ENCODE measurements around the gene GSG1L.
"Not testable (repeated sequence)": the region's sequence is repeated elsewhere in the genome, so short reads cannot be mapped to it uniquely, and the experiment has no call there.

GSG1L gene

GRCh38 chr16:28011971-28012445 lies 51.5 kb downstream of the GSG1L start:
- DNase-seq: no peak

DNA sequence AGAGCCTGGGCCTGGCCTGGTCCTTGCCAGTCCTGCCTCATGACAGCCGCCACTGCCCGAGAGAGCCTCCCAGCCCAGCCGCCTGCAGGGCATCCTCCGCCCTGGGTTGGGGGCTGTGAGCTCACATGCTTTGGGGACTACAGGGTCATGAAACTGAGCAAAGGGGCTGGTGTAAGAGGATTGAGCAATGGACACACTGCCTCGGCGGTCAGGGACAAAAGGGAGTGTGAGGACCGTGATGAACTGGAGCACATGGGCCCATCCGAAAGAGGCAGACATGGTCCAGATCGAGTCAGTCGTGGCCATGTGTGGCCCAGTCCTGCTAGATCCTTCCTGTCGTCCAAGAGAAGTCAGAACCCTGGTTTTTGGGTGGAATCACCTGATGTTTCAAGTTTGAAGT lies 52.3 kb downstream of the GSG1L start:
- DNase-seq: no peak

- no peak for DNase-seq
These were observed 52.8 kb downstream of the GSG1L start for GRCh38 chr16:28010671-28011070.

DNA sequence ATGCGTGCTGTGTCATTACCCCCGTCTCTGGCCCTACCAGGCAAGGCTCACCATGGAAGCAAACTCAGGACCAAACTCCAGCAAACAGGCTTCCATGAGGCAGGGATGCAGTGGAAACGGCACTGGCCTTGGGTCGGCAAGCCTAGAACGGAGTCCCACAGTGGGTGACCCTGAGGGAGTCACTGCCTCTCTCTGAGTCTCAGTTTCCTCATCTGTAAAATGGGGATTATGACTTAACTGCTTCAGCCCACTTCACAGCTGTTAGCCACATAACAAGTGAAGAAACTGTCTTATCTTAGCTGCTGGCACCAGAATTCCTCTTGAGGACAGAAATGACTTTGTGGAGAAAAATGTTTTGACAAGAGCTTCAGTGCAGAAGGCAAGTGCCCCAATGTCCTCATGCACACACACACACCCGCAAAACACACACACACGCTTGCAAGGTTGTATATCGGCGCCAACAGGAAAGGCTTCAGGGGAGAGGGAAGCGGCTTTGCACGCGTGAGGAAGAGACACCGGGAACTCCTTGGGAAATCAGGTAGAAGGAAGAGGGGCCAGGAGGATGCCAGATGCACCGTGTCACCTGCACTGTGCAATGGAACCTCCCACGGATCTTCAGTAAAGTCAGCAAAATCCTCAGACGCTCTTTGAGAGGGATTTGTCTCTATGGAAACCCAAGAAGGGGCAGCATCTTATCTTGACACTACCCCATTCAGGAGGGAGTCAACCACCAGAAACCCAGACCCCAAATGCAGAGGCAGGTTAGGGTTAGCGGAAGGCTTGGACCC lies 53.7 kb downstream of the GSG1L start:
- DNase-seq: no peak

GRCh38 chr16:28003923-28004322 lies 59.6 kb downstream of the GSG1L start:
- DNase-seq: peak in 1 of 14 donors; percentile 9

DNA sequence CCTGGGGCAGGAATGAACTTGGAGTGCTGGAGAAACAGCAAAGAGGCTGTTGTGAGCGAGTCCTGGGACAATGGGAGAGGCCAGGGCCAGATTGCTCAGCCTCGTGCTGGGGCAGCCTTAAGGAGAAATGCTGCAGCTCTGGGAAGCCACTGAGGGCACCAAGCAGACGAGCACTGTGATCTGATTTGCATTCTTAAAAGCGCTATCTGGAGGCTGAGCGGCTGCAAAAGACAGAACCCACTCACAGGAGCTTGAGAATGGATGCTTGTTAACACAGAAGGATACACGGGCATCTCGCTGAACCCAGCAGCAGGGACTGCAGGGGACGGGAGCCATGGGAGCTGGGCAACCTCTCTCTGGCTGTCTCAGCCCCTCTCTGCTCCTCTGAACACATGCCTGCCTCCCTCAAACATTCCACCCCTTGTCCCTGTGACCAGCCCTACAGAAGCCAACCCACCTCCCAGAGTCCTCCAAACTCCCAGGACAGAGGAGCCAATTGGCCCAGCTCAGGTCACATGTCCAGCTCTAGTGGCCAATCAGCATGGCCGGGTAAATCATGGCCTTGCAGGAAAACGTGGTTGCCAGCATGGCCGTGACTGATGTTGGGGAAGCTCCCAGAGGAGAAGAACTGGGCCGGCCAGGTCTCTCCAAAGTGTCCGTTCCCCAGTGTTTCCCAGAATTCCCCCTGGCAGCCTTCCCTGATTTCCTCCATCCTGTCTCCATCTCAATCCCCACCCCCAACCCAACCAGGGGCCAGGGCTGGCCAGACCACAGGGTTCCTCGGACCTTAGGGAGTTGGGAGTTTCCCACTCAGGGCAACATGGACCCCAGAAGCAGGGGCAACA lies 60.3 kb downstream of the GSG1L start:
- DNase-seq: no peak

- no peak for DNase-seq
These were observed 61.9 kb downstream of the GSG1L start for GRCh38 chr16:28001642-28002041.

- no peak for DNase-seq
These were observed 62.3 kb downstream of the GSG1L start for GRCh38 chr16:28001184-28001583.

DNA sequence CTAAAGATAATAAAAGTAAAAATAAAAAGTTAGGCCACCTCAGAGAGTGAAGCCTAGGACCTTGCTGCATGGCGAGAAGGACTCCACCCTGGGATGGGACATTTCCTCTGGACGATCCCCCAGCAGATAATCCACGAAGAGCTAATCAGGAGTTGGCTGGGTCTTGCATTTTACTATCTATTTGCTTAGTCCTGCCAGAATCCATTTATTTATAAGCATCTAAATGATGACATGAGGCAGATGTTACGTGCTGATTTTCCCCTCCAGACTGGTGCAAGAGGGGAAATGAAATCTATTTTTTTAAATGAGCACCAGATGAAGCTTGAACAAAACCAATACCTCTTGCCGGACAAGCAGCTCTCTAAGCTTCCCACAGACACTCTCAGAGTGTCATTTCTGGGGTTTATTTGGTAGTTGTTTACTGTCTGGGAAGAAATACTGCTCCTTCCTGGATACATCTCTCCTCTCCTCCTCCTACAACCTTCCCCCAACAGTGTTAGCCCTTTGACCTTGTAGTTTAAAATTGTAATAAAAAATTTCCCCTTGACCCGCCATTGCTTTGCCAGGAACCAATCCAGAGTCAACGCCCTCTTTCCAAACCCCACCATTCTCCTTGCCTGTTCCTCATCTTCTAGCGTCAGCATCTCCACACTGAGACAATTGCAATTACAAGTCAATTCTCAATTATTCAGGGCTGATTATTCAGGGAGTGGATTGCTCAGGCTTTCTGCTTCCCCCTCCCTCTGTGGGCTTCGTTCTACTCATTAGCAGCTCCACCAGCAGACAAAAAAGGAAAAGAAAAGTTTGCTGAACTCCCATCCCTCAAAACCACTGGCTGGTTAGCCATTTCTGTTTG lies 63.0 kb downstream of the GSG1L start:
- DNase-seq: no peak

GRCh38 chr16:27999687-28000086 lies 63.8 kb downstream of the GSG1L start:
- DNase-seq: no peak

DNA sequence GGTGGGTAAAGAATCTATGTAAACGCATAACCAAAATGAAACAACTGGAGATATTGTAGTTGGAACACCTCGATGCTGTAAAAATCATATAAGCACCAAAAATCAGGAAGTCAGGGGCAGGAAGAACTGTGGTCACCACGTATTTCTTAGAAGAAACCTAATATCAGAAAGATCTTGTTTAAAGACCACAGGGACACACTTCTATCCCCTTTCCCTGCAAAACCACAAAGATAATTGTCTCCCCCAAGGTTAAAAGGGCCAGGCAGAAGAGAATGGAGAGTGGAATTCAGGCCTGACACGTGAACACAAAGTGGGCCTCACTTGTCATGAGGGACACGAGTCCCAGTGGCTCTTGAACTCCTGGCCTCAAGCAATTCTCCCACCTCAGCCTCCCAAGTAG lies 68.1 kb downstream of the GSG1L start:
- DNase-seq: no peak

DNA sequence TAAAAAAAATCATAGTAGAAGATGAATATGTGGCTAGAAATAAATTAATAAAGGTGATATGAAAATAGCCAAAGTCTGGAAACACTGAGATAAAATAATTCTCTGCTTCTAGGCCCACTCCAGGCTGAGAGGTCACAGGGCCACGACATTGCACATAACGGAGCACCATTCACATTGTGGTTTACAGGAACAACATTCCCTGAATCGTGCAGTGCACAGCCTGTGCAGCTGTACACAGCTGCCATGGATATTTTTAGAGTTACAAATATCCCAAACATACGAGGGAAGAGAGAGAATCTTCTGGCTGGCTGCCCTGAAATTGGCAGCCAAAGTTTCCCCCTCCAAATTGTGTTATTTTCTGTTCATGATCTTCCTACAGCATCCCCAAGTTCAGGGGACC lies 68.8 kb downstream of the GSG1L start:
- DNase-seq: no peak

DNA sequence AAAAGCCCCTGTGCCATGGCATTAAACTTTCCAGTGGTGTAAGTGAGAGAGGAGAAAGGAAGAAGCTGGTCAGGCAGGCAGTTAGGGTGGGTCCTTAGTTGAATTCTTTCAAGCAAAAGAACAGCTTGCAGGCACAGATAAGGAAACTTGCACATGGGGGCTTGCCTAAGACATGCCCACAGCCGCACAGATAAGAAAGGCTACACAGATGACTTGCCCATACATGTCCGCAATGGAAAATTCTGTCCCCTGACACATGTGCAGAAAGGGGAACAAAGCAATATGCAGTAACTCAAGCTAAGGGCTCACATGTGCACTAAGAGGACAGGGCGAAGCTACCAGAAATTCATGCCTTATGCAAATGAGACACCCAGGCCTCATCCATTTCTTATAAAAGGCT lies 69.9 kb downstream of the GSG1L start:
- DNase-seq: no peak

- DNase-seq: no peak
These were observed 71.6 kb downstream of the GSG1L start for GRCh38 chr16:27991876-27992275.

- DNase-seq: no peak
These were observed 77.5 kb downstream of the GSG1L start for GRCh38 chr16:27985981-27986380.

DNA sequence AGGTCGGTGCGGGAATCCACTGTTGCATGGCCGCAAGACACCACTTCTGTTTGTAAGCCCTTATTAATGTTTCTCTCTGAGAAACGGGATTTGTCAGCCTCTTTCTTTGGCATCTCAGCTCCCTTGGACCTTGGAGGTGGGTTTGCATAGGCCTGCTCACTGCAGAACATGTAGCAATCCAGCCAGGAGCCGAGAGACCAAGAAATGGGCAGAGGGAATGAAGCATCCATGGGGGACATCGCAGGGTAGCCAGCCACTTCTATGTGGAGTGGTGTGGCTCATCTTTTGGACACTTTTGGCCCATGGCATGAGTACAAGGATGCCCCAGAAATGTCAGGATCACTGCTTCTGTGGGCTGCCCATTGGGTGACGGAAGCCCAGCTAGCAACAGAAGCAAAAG lies 79.4 kb downstream of the GSG1L start:
- no peak for DNase-seq

- DNase-seq: no peak
These were observed 80.3 kb downstream of the GSG1L start for GRCh38 chr16:27983244-27983643.

- DNase-seq: no peak
These were observed 81.3 kb downstream of the GSG1L start for GRCh38 chr16:27982184-27982583.

GRCh38 chr16:27980919-27981700 lies 82.4 kb downstream of the GSG1L start:
- DNase-seq: peak in 5 of 14 donors; percentile 3 to 96 (median 13)

GRCh38 chr16:27980076-27980775 lies 83.3 kb downstream of the GSG1L start:
- DNase-seq: peak in 6 of 14 donors; percentile 24 to 83 (median 34)

DNA sequence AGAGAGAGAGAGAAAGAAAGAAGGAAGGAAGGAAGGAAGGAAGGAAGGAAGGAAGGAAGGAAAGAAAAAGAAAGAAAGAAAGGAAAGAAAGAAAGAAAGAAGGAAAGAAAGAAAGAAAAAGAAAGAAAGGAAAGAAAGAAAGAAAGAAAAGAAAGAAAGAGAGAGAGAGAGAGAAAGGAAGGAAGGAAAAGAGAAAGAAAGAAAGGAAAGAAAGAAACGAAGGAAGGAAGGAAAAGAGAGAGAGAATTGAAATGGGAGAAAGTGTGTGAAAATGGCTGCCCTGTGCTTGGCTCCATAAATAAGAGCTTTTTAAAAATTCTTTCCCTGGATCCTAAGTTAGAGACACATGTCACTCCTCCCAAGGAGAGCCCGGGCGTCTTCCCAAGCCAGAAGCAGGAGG lies 83.8 kb downstream of the GSG1L start:
- not testable (repeated sequence) for DNase-seq

Measured in C1 segment of cervical spinal cord (tissue), 14 donors.